Loucy (cell line): ENCODE measurements around the gene LDLRAD4.

Experiments used
- H2AFZ ChIP-seq: fragments of 200-600 bp; sonication (generic); 2 replicates; pipeline ENCODE4 v1.6.0; 2016; ENCODE audit warnings: antibody characterized with exemption, mild to moderate bottlenecking, low read length, moderate library complexity
- H3F3A ChIP-seq: fragments of 200-600 bp; 2 replicates; pipeline ENCODE4 v1.6.0; 2016; ENCODE audit warnings: antibody characterized with exemption, low read depth, mild to moderate bottlenecking
- H3K27me3 ChIP-seq: fragments of 200-600 bp; sonication (generic); 2 replicates; pipeline ENCODE4 v1.6.1; 2014; ENCODE audit warnings: low read length, mild to moderate bottlenecking; ENCODE audit not compliant: insufficient read depth, poor library complexity, severe bottlenecking
- H3K36me3 ChIP-seq: fragments of 200-600 bp; sonication (generic); 2 replicates; pipeline ENCODE4 v1.6.1; 2016; ENCODE audit warnings: low read length; ENCODE audit not compliant: insufficient read depth
- H3K4me1 ChIP-seq: fragments of 200-600 bp; sonication (generic); 2 replicates; pipeline ENCODE4 v1.5.1; 2014; ENCODE audit warnings: low read length, mild to moderate bottlenecking; ENCODE audit not compliant: insufficient read depth, poor library complexity, severe bottlenecking
- H3K4me2 ChIP-seq: fragments of 200-600 bp; sonication (generic); 2 replicates; pipeline ENCODE4 v1.6.0; 2014; ENCODE audit warnings: antibody characterized with exemption, low read length, low read depth, mild to moderate bottlenecking; ENCODE audit not compliant: poor library complexity, severe bottlenecking
- H3K4me3 ChIP-seq: fragments of 200-600 bp; sonication (generic); 2 replicates; pipeline ENCODE4 v1.5.1; 2014; ENCODE audit warnings: low read length, mild to moderate bottlenecking, mixed read lengths; ENCODE audit not compliant: poor library complexity, severe bottlenecking
- H3K79me2 ChIP-seq: fragments of 200-600 bp; sonication (generic); 2 replicates; pipeline ENCODE4 v1.6.1; 2014; ENCODE audit warnings: low read length; ENCODE audit not compliant: insufficient read depth
- H3K9ac ChIP-seq: fragments of 200-600 bp; sonication (generic); 2 replicates; pipeline ENCODE4 v1.6.0; 2014; ENCODE audit warnings: mild to moderate bottlenecking, low read depth, low read length, moderate library complexity; ENCODE audit not compliant: poor library complexity, severe bottlenecking
- H3K9me2 ChIP-seq: fragments of 200-600 bp; sonication (generic); replicated peaks from 2 replicates; pipeline ENCODE4 v1.6.1; 2016; ENCODE audit warnings: low read depth, low read length, mixed read lengths
- H3K9me3 ChIP-seq: fragments of 200-600 bp; sonication (generic); 2 replicates; pipeline ENCODE4 v1.6.1; 2014; ENCODE audit warnings: mild to moderate bottlenecking, antibody characterized with exemption, low read length, low read depth; ENCODE audit not compliant: insufficient read depth
- H4K20me1 ChIP-seq: fragments of 200-600 bp; sonication (generic); 2 replicates; pipeline ENCODE4 v1.6.0; 2014; ENCODE audit warnings: antibody characterized with exemption, low read length, mild to moderate bottlenecking; ENCODE audit not compliant: insufficient read depth, poor library complexity, severe bottlenecking
- EZH2phosphoT487 ChIP-seq: fragments of 200-600 bp; IDR thresholded peaks from 2 replicates; pipeline ENCODE4 v1.6.1; 2018; ENCODE audit warnings: antibody characterized with exemption, mild to moderate bottlenecking, moderate library complexity, borderline replicate concordance
- TF ChIP-seq, protein P1 (sequence below): fragments of 200-600 bp; sonication (generic); conservative IDR thresholded peaks from 2 replicates; pipeline ENCODE4 v1.5.1; 2014; ENCODE audit warnings: mild to moderate bottlenecking, antibody characterized with exemption, low read length

The LDLRAD4 gene

DNA sequence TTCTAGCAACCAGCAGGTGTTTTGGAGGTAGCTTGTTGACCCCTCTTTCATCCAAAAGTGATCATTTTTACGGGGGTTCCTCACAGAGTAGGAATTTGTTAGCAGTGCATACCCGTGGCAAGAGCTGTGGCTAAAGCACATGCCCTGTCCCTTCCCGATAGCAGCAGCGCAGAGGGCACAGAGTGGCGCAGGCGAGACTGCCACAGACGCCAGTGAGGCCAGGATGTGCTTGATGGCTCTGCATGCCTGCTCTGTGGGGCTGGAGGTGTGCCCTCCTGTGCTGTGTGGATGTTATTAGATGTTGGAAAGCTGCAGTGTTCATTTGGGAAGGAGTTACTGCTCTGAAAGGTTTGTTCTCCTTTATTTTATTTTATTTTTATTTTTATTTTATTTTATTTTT lies 354.2 kb downstream of the LDLRAD4 start:
- Histone ChIP-seq H3K36me3 (no peaks in the 10 kb centered on the region), H3K79me2 (no peaks in the 10 kb centered on the region), H3K27me3 (no peaks in the 10 kb centered on the region), H3K9me3 (no peaks in the 10 kb centered on the region), H4K20me1 (no peaks in the 10 kb centered on the region), H3K4me1 (peaks cover 22% of the 10 kb centered on the region), H2AFZ (no peak overlapping the region), H3K4me3 (no peak overlapping the region), H3K4me2 (no peak overlapping the region), H3K9ac (no peak overlapping the region), H3K9me2 (no peaks in the 10 kb centered on the region), H3F3A (no peaks in the 10 kb centered on the region)
- no peak for TF ChIP-seq EZH2phosphoT487
- TF ChIP-seq, protein P1, sequence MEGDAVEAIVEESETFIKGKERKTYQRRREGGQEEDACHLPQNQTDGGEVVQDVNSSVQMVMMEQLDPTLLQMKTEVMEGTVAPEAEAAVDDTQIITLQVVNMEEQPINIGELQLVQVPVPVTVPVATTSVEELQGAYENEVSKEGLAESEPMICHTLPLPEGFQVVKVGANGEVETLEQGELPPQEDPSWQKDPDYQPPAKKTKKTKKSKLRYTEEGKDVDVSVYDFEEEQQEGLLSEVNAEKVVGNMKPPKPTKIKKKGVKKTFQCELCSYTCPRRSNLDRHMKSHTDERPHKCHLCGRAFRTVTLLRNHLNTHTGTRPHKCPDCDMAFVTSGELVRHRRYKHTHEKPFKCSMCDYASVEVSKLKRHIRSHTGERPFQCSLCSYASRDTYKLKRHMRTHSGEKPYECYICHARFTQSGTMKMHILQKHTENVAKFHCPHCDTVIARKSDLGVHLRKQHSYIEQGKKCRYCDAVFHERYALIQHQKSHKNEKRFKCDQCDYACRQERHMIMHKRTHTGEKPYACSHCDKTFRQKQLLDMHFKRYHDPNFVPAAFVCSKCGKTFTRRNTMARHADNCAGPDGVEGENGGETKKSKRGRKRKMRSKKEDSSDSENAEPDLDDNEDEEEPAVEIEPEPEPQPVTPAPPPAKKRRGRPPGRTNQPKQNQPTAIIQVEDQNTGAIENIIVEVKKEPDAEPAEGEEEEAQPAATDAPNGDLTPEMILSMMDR, result no peak

DNA sequence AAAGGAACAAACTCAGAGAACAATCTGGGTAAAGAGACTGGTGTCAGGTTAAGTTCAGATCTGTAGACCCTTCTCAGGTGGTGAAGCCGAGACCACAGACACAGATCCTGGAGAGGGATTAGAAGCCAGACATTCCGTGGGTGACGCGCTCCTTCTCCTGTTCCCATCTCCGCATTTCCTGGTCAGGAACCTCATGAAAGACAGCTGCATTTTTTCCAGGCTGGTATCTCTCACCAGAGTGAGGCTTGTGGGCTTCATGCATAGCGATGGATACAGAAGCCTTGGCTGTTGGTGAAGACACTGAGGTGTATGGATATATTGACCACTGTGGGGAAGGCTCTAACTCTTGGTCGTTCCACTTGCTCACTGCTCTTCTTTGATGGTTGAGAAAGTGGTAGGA lies 355.2 kb downstream of the LDLRAD4 start:
- Histone ChIP-seq H3F3A (no peaks in the 10 kb centered on the region), H3K4me3 (no peak overlapping the region), H3K9ac (no peak overlapping the region), H3K36me3 (no peaks in the 10 kb centered on the region), H3K27me3 (no peaks in the 10 kb centered on the region), H3K79me2 (no peaks in the 10 kb centered on the region), H3K9me2 (no peaks in the 10 kb centered on the region), H4K20me1 (no peaks in the 10 kb centered on the region), H3K4me2 (no peak overlapping the region), H3K4me1 (peaks cover 13% of the 10 kb centered on the region), H3K9me3 (no peaks in the 10 kb centered on the region), H2AFZ (no peak overlapping the region)
- TF ChIP-seq EZH2phosphoT487, result no peak
- TF ChIP-seq, protein P1, result no peak

DNA sequence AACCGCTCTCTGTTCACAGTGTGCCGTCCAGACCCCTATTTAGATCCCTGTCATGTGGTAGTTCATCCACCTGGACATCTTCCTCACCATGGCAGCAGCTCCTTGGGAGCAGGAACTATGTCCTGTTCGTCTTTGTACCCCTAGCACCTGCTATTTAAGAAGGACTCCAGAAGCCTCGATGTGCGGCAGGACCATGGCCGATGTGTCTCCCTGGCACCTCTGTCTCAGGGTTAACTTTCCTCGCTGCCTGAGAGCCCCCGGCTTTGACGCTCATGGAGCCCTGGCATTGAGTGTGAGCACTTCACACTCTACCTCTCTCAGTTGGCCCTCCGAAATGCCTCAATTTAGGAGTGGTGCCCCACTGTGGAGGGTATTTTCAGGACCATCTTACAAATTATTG lies 355.8 kb downstream of the LDLRAD4 start:
- H4K20me1 ChIP-seq, result no peaks in the 10 kb centered on the region
- H3K4me3 ChIP-seq, result no peak overlapping the region
- no peaks in the 10 kb centered on the region for H3K27me3 ChIP-seq
- no peaks in the 10 kb centered on the region for H3K36me3 ChIP-seq
- H3K9me2 ChIP-seq, result no peaks in the 10 kb centered on the region
- no peak overlapping the region for H2AFZ ChIP-seq
- H3K79me2 ChIP-seq, result 0 out of 2 replicates have a peak, but pooled peaks cover 1% of the 10 kb centered on the region
- no peak for TF ChIP-seq EZH2phosphoT487
- TF ChIP-seq, protein P1, result no peak
- H3F3A ChIP-seq, result no peaks in the 10 kb centered on the region
- no peak overlapping the region for H3K4me2 ChIP-seq
- H3K9me3 ChIP-seq, result no peaks in the 10 kb centered on the region
- peaks cover 10% of the 10 kb centered on the region for H3K4me1 ChIP-seq
- H3K9ac ChIP-seq, result no peak overlapping the region
